OCI-LY3 (cell line): ENCODE results near the gene C11orf21.

Source experiments
- CTCF ChIP-seq: fragments of 200-600, 300-600 bp; sonication (generic); IDR thresholded peaks from 2 replicates; pipeline ENCODE4 v1.5.1; 2014; ENCODE audit warnings: antibody characterized with exemption, low read length, low read depth
- EZH2phosphoT487 ChIP-seq: fragments of 200-600 bp; shearing (Covaris generic); IDR thresholded peaks from 2 replicates; pipeline ENCODE4 v1.6.1; 2018; ENCODE audit warnings: antibody characterized with exemption, mixed run types, low read depth

DNA sequence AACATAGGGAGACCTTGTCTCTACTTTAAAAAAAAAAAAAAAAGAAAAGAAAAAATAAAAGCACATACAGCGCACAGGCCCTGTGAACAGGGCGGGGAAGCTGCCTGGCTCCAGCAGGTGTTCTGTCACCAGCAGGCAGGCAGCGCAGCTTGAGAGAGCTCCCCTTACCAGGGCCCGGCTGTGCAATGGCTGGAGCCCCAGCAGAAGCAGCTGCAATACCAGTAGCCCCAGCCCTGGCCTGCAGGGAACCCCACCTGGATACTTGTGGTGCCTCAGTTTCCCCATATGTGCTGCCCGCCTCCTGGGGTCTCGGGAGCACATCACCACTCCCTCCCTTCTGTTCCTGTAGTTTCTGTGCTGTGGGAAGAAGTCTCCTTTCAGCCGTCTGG, 12.4 kb upstream of the C11orf21 start:
- TF ChIP-seq CTCF (no peak), EZH2phosphoT487 (no peak)
